ENCODE results near the gene NOP56. TPM values are rescaled to one million over a fixed set of nuclear protein-coding genes. Genes with fewer than 3 reads are reported as not detected.

The NOP56 gene
- total and polyA plus RNA-seq, 2 of the 8 experiments (the other 6 are each of a cell fraction or from before 2014, with no cell fraction given) = 391 to 677 TPM

DNA sequence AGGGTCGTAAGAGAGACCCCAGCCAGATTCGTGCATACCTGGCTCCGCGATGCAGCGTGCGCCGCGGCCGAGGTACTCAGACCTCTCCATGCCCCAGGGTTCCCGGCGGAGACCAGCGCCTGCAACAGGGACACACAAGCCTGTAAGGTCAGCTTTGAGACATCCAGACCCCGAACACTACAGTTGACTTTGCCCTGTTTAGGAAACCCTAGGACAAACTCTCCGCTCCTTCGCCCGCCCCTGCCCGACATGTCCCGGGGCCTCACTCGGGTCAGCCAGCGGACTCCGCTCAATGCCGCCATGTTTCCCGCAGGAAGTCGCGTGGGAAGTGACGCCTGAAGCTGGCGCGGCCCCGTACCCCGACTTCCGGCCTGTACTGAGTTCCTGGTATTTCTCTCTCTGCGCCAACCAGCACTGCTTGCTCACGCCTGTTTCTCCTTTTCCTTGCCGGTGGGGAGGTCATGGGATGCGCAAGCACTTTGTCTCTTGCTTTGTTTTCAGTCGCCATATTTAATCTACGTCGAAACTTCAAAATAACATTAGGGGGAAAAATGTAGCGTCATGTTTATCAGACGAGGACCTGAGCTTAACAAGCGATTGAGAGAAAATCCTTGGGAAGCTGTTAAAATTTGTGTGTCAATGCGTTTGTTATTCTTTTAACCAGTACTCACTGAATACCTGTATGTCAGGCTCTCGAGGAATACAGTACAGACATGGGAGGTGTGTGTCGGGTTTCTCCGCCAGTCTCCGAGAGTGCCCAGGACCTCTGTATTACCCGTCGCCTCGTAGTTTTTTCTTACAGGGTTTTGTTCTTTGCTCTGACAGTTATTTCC lies 11.7 kb downstream of the NOP56 start, which contains the start of gene IDH3B (continued):
- peak; percentile 99 for TF ChIP-seq CREB1 (IDR thresholded peaks at IDR 0.05)
- TF ChIP-seq ZNF274 (IDR thresholded peaks at IDR 0.05; ENCODE audit: borderline replicate concordance, extremely low read depth, low read length) = no peak
- no peak for TF ChIP-seq MAFK (IDR thresholded peaks at IDR 0.05; ENCODE audit: low read depth, low read length)
- peak; percentile 99 for TF ChIP-seq YY1 (IDR thresholded peaks at IDR 0.05; ENCODE audit: low read depth, low read length)
- TF ChIP-seq HDAC2 (IDR thresholded peaks at IDR 0.05; ENCODE audit: borderline replicate concordance in 1 of 2, low read depth in 2 of 2, low read length in 2 of 2) = peak in 1 of 2 experiments; percentile 99; a peak in 2 of 4 replicates
- peak; percentile 99 for TF ChIP-seq KDM4A (IDR thresholded peaks at IDR 0.05; ENCODE audit: low read depth, low read length, severe bottlenecking)
- 0 out of 2 replicates have a peak, but pooled peaks have one; percentile 24 for TF ChIP-seq TCF12 (IDR thresholded peaks at IDR 0.05; ENCODE audit: low read depth, low read length)
- TF ChIP-seq SAP30 (IDR thresholded peaks at IDR 0.05; ENCODE audit: insufficient read depth, insufficient replicate concordance, low read length) = peak; percentile 43
- peak; percentile 91 for TF ChIP-seq PHF8 (conservative IDR thresholded peaks at IDR 0.05; ENCODE audit: low read depth, low read length)
- TF ChIP-seq TEAD4 (IDR thresholded peaks at IDR 0.05; ENCODE audit: low read depth, low read length) = peak; percentile 84
- TF ChIP-seq GTF2F1 (IDR thresholded peaks at IDR 0.05; ENCODE audit: borderline replicate concordance, low read depth, low read length) = no peak; the same call in 1 of the 2 replicates
- TF ChIP-seq EGR1 (IDR thresholded peaks at IDR 0.05; ENCODE audit: borderline replicate concordance, low read depth, low read length) = peak; percentile 86
- TF ChIP-seq KDM5A (IDR thresholded peaks at IDR 0.05; ENCODE audit: low read length) = peak; percentile 100
- TF ChIP-seq, protein P1, sequence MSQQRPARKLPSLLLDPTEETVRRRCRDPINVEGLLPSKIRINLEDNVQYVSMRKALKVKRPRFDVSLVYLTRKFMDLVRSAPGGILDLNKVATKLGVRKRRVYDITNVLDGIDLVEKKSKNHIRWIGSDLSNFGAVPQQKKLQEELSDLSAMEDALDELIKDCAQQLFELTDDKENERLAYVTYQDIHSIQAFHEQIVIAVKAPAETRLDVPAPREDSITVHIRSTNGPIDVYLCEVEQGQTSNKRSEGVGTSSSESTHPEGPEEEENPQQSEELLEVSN (IDR thresholded peaks at IDR 0.05) = peak; percentile 41
- peak; percentile 99 for TF ChIP-seq GABPA (IDR thresholded peaks at IDR 0.05; ENCODE audit: borderline replicate concordance, insufficient read depth, low read length)
- no peak for TF ChIP-seq CTBP2 (IDR thresholded peaks at IDR 0.05; ENCODE audit: borderline replicate concordance, insufficient read depth, insufficient read length, low read length)
- TF ChIP-seq EP300 (IDR thresholded peaks at IDR 0.05; ENCODE audit: borderline replicate concordance in 1 of 2, low read depth in 2 of 2, low read length in 2 of 2) = no peak
- peak; percentile 93 for TF ChIP-seq TBP (IDR thresholded peaks at IDR 0.05; ENCODE audit: low read depth, low read length)
- peak; percentile 60; the same call in 1 of the 2 replicates for TF ChIP-seq MAX (IDR thresholded peaks at IDR 0.05)
